Hepatocyte (in vitro differentiated cells): ENCODE data around the gene TPM4. TPM values are rescaled to one million over a fixed set of nuclear protein-coding genes. Genes with fewer than 3 reads are reported as not detected.
"Not testable (repeated sequence)": the region's sequence is repeated elsewhere in the genome, so short reads cannot be mapped to it uniquely, and the experiment has no call there.

ENCODE experiments used
- DNase-seq: peaks from one replicate; pipeline ENCODE4 v3.0.0-alpha.2; 2016; ENCODE audit warnings: low spot score
- H2AFZ ChIP-seq: fragments of 200-600 bp; sonication (generic); 2 replicates; pipeline ENCODE4 v1.6.0; 2016; ENCODE audit warnings: antibody characterized with exemption, mild to moderate bottlenecking
- H3K27ac ChIP-seq: fragments of 200-600 bp; sonication (generic); 2 replicates; pipeline ENCODE4 v1.5.1; 2016; ENCODE audit warnings: mild to moderate bottlenecking
- H3K27me3 ChIP-seq: fragments of 200-600 bp; sonication (generic); 2 replicates; pipeline ENCODE4 v1.6.1; 2016
- H3K36me3 ChIP-seq: fragments of 200-600 bp; sonication (generic); replicated peaks from 2 replicates; pipeline ENCODE4 v1.5.1; 2016; ENCODE audit warnings: low read depth; ENCODE audit not compliant: insufficient read depth
- H3K4me1 ChIP-seq: fragments of 200-600 bp; sonication (generic); 2 replicates; pipeline ENCODE4 v1.5.1; 2016; ENCODE audit warnings: mild to moderate bottlenecking, moderate library complexity; ENCODE audit not compliant: insufficient read depth
- H3K4me2 ChIP-seq: fragments of 200-600 bp; sonication (generic); 2 replicates; pipeline ENCODE4 v1.6.0; 2016
- H3K4me3 ChIP-seq: fragments of 200-600 bp; sonication (generic); 2 replicates; pipeline ENCODE4 v1.5.1; 2016; ENCODE audit warnings: mild to moderate bottlenecking
- H3K79me2 ChIP-seq: fragments of 200-600 bp; sonication (generic); 2 replicates; pipeline ENCODE4 v1.6.0; 2017; ENCODE audit warnings: mild to moderate bottlenecking
- H3K9me2 ChIP-seq: fragments of 200-600 bp; sonication (generic); replicated peaks from 2 replicates; pipeline ENCODE4 v1.6.0; 2017; ENCODE audit warnings: mild to moderate bottlenecking; ENCODE audit not compliant: insufficient read depth
- H3K9me3 ChIP-seq: fragments of 200-600 bp; sonication (generic); 2 replicates; pipeline ENCODE4 v1.5.1; 2016; ENCODE audit warnings: low read depth, mild to moderate bottlenecking
- H4K20me1 ChIP-seq: fragments of 200-600 bp; sonication (generic); 2 replicates; pipeline ENCODE4 v1.6.0; 2016; ENCODE audit warnings: mild to moderate bottlenecking; ENCODE audit not compliant: insufficient read depth, poor library complexity, severe bottlenecking
- CTCF ChIP-seq: fragments of 200-600 bp; sonication (generic); IDR thresholded peaks from 2 replicates; pipeline ENCODE4 v1.5.1; 2016; ENCODE audit warnings: antibody characterized with exemption, mild to moderate bottlenecking; ENCODE audit not compliant: poor library complexity
- EZH2 ChIP-seq: fragments of 200-600 bp; sonication (generic); IDR thresholded peaks from 2 replicates; pipeline ENCODE4 v1.6.1; 2016; ENCODE audit warnings: antibody characterized with exemption, mild to moderate bottlenecking, borderline replicate concordance
- EZH2phosphoT487 ChIP-seq: fragments of 200-600 bp; sonication (generic); IDR thresholded peaks from one replicate; pipeline ENCODE4 v1.6.1; 2018; ENCODE audit warnings: antibody characterized with exemption, mild to moderate bottlenecking, low read depth, moderate library complexity; ENCODE audit not compliant: unreplicated experiment, severe bottlenecking
- WGBS: methylation state at CpG from one replicate; pipeline ENCODE4 v1.1.6; 2016; ENCODE audit warnings: low lambda C conversion rate; ENCODE audit errors: missing lambda C conversion rate; 5-methylcytosine and 5-hydroxymethylcytosine counted together
- polyA plus RNA-seq: library from polyadenylated mRNA; unstranded; fragments of >200 nt; fragmentation: Nextera tagmentation; extraction: Ambion mirVana; gene quantifications from 2 replicates; pipeline ENCODE4 v1.2.1, GENCODE V29; 2016
- total RNA-seq: library from RNA; depleted of rRNA; stranded (reverse); fragments of >200 nt; gene quantifications from 2 replicates; pipeline ENCODE4 v1.2.3, GENCODE V29; 2014

TPM4 gene
- total and polyA plus RNA-seq, 2 experiments from 2014 or later: 337 to 417 TPM

- Histone ChIP-seq H3K79me2 (peaks cover 10% of the 10 kb centered on the region), H3K27ac (peak overlapping the region; percentile 55), H3K27me3 (no peaks in the 10 kb centered on the region), H3K9me3 (no peaks in the 10 kb centered on the region), H3K9me2 (no peaks in the 10 kb centered on the region), H3K4me3 (no peak overlapping the region), H4K20me1 (no peaks in the 10 kb centered on the region), H2AFZ (no peak overlapping the region), H3K4me1 (peaks cover 26% of the 10 kb centered on the region), H3K36me3 (no peaks in the 10 kb centered on the region), H3K4me2 (no peak overlapping the region)
- no peak for DNase-seq
- 95% methylated on average over 6 of the region's 6 CpGs for WGBS
- no peak for TF ChIP-seq EZH2phosphoT487
- TF ChIP-seq EZH2: no peak
- TF ChIP-seq CTCF: no peak
Observed at GRCh38 chr19:16098821-16099220, 22.5 kb downstream of the TPM4 start.

- H2AFZ ChIP-seq, H3K4me3 ChIP-seq, H3K4me2 ChIP-seq, H4K20me1 ChIP-seq, H3K36me3 ChIP-seq, H3K9me3 ChIP-seq, H3K27me3 ChIP-seq, H3K9me2 ChIP-seq, DNase-seq: not testable (repeated sequence)
- WGBS: 80% methylated on average over 8 of the region's 8 CpGs
- H3K4me1 ChIP-seq: peaks cover 22% of the 10 kb centered on the region
- peaks cover 10% of the 10 kb centered on the region for H3K79me2 ChIP-seq
- H3K27ac ChIP-seq: peak overlapping the region; percentile 80
Observed at GRCh38 chr19:16099314-16099965, 23.1 kb downstream of the TPM4 start.

GRCh38 chr19:16100524-16100923 is 24.2 kb downstream of the TPM4 start:
- no peak for DNase-seq
- no peaks in the 10 kb centered on the region for H3K9me2 ChIP-seq
- H3K4me1 ChIP-seq: peaks cover 18% of the 10 kb centered on the region
- H3K9me3 ChIP-seq: no peaks in the 10 kb centered on the region
- H3K4me3 ChIP-seq: no peak overlapping the region
- no peaks in the 10 kb centered on the region for H3K27me3 ChIP-seq
- H4K20me1 ChIP-seq: no peaks in the 10 kb centered on the region
- TF ChIP-seq EZH2: no peak
- no peak for TF ChIP-seq CTCF
- TF ChIP-seq EZH2phosphoT487: no peak
- H2AFZ ChIP-seq: no peak overlapping the region
- H3K27ac ChIP-seq: peak overlapping the region; percentile 80
- H3K79me2 ChIP-seq: peaks cover 10% of the 10 kb centered on the region
- WGBS: 96% methylated on average over 4 of the region's 4 CpGs
- H3K36me3 ChIP-seq: no peaks in the 10 kb centered on the region
- no peak overlapping the region for H3K4me2 ChIP-seq

- H3K4me2 ChIP-seq: no peak overlapping the region
- H3K27me3 ChIP-seq: no peaks in the 10 kb centered on the region
- no peaks in the 10 kb centered on the region for H3K36me3 ChIP-seq
- DNase-seq: no peak
- H3K27ac ChIP-seq: no peak overlapping the region
- no peaks in the 10 kb centered on the region for H4K20me1 ChIP-seq
- H2AFZ ChIP-seq: no peak overlapping the region
- H3K4me1 ChIP-seq: peaks cover 7% of the 10 kb centered on the region
- H3K4me3 ChIP-seq: no peak overlapping the region
- H3K9me2 ChIP-seq: no peaks in the 10 kb centered on the region
- WGBS: 95% methylated on average over 6 of the region's 6 CpGs
- TF ChIP-seq CTCF: no peak
- no peak for TF ChIP-seq EZH2phosphoT487
- TF ChIP-seq EZH2: no peak
- H3K79me2 ChIP-seq: peaks cover 4% of the 10 kb centered on the region
- no peaks in the 10 kb centered on the region for H3K9me3 ChIP-seq
Observed at GRCh38 chr19:16104722-16105121, 28.4 kb downstream of the TPM4 start.
